GM21423 (cell line): ENCODE results near the gene PTGR1.
"Not testable (repeated sequence)": the region's sequence is repeated elsewhere in the genome, so short reads cannot be mapped to it uniquely, and the experiment has no call there.

ENCODE experiments used
- ATAC-seq: cut with Tn5 transposase; IDR thresholded peaks from one replicate; pipeline ENCODE4 v1.9.1; 2021; ENCODE audit warnings: mild to moderate bottlenecking, moderate library complexity; ENCODE audit not compliant: unreplicated experiment

PTGR1 gene

DNA sequence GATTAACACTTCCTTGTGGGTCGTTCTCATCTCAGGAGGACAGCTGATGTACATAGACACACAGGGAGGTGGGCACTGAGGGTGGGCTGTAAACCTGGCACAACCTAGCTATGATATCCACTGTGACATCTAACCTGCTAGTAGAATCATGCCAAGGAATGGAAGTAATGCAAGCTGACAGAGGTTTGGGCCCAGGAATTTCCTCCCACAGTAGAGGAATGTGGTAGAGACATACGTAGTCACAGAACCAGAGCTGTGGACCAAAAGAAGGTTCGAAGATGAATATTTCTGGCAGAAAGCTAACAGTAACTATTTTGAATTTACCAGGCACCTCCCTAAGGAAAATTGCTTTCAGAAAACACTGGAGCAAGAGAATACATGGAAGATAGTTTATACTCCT lies 16.5 kb upstream of the PTGR1 start:
- no peak for ATAC-seq

- no peak for ATAC-seq
Observed at GRCh38 chr9:111613436-111614040, 14.1 kb upstream of the PTGR1 start.

DNA sequence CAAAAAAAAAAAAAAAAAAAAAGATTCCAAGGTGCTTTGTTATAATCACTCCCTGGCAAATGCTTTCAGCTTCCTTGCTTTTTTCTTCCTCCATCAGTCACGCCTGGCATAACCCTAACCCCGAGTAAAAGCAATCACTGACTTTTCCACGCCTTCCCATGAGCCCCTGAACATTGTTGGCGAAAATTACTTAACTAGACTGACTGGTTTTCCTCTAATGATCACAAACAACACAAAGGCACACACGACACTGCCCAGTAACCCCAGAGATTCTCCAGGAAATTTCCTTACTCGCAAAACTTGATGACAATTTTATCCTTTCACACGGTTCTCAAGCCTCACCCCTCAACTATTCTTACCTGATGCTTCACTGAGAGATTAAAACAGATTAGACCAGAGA lies 11.4 kb upstream of the PTGR1 start:
- no peak for ATAC-seq

DNA sequence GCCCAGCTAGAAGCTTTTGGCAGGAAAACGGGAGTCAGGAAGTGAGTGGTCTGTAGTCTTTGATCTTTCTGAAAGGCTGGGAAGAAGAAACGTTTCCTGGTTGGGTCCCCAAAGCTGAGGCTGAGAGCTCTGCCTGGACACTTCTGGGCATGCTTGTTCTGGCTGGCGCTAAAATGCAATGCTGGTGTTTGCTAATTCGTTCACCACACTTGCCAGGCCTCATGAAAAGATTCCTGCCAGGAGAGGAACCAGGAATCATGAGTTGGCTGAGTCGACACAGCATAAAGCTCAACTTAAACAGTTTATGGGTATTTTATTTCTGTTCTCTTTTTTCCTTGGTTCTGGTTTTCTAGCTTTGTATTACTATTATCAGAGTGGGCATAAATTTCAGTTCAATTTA lies 10.7 kb upstream of the PTGR1 start:
- no peak for ATAC-seq

DNA sequence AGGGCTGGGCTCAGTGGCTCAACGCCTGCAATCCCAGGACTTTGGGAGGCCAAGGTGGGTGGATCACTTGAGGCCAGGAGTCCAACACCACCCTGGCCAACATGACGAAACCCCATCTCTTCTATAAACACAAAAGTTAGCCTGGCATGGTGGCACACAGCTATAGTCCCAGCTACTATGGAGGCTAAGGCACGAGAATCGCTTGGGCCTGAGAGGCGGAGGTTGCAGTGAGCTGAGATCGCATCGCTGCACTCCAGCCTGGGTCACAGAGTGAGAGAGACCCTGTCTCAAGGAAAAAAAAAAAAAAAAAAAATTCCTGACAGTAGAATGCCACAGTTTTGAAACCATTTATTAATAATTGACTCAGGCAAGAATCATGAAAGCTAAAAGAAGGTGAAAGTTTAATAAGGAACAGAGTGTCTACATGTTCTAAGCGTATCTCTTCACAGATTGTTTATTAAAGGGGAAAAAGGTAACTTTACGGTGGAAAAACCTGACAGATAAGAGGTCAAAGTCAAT lies 5.7 kb upstream of the PTGR1 start:
- ATAC-seq, result no peak

GRCh38 chr9:111604054-111604615 lies 4.7 kb upstream of the PTGR1 start:
- ATAC-seq, result no peak

GRCh38 chr9:111603041-111603440 lies 3.6 kb upstream of the PTGR1 start:
- no peak for ATAC-seq

DNA sequence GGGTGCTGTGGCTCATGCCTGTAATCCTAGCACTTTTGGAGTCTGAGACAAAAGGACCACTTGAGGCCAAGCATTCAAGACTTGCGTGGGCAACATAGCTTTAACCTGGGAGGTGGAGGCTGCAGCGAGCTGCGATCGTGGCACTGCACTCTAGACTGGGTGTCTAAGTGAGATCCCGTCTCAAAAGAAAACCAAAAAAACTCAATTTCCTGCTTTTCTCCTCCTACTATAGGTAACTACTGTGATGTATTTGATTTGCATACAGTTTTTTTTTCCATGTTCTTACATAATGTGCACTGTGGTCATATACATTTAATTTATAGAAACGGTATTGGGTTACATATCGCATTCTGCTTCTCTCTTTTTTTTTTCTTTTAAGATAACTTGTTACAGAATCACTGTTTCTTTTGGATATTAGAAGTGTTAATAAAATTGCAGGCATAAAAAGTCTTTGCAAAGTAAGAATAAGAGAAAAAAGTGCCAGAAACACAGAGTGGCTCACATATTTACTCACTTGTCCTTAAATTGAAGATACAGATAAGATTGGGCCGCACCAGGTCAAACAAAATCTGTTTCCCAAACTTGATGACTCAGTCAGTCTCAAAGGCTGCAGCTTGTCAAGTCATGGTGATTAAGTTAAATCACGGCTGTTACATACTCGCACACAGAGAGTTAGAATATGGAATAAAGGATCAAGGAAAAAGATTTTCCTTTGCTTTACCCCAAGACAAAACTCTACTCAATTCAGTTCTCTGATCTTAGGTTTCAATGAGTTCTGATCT lies 2.0 kb upstream of the PTGR1 start:
- ATAC-seq, result no peak

DNA sequence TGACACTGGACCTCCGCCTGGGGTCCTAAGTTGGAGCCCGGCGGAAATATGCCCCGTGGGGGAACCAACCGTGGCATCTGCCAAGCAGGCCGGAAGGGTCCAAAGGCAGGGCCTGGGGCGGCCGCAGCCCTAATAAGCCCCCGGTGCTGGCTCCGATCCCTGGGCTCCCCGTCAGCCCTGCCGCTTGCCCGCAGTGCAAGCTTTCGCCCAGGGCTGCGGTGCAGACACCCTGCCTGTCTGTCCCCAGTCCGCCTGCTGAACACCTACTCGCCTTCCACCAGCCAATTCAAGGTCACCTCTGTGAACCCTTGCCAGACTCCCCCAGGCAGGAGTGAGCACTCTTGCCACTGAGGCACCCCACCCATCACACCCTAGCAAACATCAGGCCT lies 502 bp upstream of the PTGR1 start:
- peak; percentile 12 for ATAC-seq

DNA sequence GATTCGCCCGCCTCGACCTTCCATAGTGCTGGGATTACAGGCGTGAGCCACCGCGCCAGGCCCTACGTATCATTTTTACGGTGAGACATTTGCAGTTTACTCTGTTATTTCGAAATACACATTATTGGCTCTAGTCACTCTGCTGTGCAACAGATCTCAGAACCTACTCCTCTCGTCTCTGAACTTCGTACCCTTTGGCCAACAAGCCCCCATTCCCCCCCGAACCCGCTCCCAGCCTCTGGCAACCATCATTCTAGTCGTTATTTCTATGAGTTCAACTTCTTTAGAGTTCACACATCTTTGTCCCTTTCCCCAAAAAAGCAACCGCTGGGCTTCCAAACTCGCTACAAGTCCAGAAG lies 735 bp downstream of the PTGR1 start:
- ATAC-seq, result no peak

- ATAC-seq, result peak; percentile 51
Observed at GRCh38 chr9:111597852-111598732, 1.4 kb downstream of the PTGR1 start.

GRCh38 chr9:111588846-111589245 lies 10.6 kb downstream of the PTGR1 start:
- ATAC-seq, result no peak

DNA sequence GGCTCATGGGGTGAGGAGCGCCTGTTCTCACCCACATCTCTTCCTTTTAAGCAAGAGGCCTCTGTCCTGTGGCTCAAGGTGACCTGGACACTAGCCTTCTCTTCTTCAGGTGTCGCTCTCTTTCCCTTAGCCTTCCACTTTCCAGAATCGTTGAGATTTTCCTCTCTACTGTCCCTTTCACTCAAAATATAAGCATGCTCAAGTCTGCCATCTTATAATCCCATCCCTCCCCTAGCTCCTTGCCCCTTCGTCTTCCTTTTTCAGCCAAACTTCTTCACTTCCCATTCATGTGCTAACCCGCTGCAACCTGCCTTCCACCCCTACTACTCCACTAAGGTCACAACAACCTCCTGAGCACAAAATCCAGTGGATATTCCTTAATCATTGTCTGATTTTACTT lies 13.1 kb downstream of the PTGR1 start:
- ATAC-seq, result no peak

GRCh38 chr9:111582888-111583287 lies 16.6 kb downstream of the PTGR1 start:
- no peak for ATAC-seq

GRCh38 chr9:111572950-111573604 lies 26.4 kb downstream of the PTGR1 start:
- ATAC-seq, result no peak

GRCh38 chr9:111568127-111568526 lies 31.3 kb downstream of the PTGR1 start:
- not testable (repeated sequence) for ATAC-seq

- no peak for ATAC-seq
Observed at GRCh38 chr9:111566234-111566633, 33.2 kb downstream of the PTGR1 start.

DNA sequence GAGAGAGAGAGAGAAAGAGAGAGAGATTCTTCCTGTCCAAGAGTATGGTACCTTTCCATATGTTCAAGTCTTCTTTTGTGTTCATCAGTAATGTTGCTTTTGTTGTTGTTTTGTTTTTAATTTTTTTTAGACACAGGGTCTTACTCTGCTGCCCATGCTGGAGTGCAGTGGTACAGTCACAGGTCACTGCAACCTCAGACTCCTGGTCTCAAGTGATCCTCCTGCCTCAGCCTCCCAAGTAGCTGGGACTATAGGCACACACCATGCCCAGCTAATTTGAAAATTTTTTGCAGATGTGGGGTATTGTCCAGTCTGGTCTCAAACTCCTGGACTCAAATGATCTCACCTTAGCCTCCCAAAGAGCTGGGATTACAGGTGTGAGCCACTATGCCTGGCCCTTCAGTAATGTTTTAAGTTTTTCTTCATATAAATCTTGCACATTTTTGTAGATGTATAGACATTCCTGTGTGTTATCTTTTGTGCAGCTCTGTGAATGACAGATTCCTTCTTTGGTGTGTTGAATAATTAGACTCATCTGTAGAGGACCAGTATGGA lies 38.2 kb downstream of the PTGR1 start:
- ATAC-seq, result no peak

- no peak for ATAC-seq
Observed at GRCh38 chr9:111559000-111559610, 40.3 kb downstream of the PTGR1 start.

- ATAC-seq, result not testable (repeated sequence)
Observed at GRCh38 chr9:111555425-111555824, 44.0 kb downstream of the PTGR1 start.
